GM10248 (cell line): ENCODE results near the gene NT5DC3.

Experiments
- CTCF ChIA-PET: fragments of 300-600 bp; sonication (Branson Sonifier 250); formaldehyde crosslinking; extraction: SDS; loops from one replicate; lab custom pipeline; 2021; ENCODE audit warnings: antibody characterized with exemption; lab: Yijun Ruan, JAX
- POLR2A ChIA-PET: fragments of 350-650 bp; sonication (Branson Sonifier 250); formaldehyde crosslinking; extraction: SDS; loops from one replicate; lab custom pipeline; 2020; ENCODE audit warnings: antibody characterized with exemption; lab: Yijun Ruan, JAX
- DNase-seq: peaks from one replicate; pipeline ENCODE4 v3.0.0; 2012; ENCODE audit errors: extremely low spot score
- TF ChIP-seq, protein P1 (sequence below): IDR thresholded peaks from 2 replicates; pipeline ENCODE4 v1.5.1; 2012; ENCODE audit warnings: mild to moderate bottlenecking, low read depth; ENCODE audit errors: extremely low read depth, missing control alignments, control extremely low read depth

NT5DC3 gene

DNA sequence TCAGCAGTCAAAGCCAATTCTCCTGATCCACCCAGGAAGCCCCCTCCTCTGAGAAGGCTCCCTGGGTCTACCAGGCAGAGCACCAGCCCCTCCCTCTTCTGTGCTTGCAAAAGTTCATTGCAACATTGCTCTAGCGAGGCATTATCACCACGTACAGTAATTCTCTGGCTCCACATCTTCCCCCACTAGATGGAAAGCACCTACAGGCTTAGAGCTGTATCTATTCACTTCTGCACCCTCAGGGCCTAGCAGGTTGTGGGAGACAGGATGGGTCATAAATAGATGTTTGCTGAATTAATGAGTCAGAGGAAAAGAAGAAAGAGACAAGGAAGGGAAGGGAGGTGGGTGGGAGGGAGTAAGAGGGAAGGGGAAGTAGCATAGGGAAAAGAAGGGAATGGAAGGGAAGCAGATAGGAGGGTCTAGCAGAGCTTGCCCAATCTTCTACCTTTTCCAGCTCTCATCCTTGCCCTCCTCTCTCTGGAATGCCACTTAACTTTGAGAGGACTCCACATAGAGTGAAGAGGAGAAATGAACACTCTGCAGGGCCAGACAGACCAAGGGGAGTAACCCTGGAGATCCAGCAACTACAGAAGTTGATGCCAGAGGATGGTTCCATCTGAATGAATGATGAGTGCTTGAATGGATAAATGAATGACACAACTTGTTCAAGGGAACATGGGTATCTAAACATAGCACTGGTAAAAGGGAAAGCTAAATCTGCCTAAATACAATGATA, 42.0 kb upstream of the NT5DC3 start:
- CTCF ChIA-PET: interaction anchor here (0.8 to 3.8 kb wide), 11 partner anchors 9 to 226 kb away, joined by 3 to 51 read pairs (median 6); partner anchors contain the start of genes HSP90B1 and TDG
- POLR2A ChIA-PET: interaction anchor here (0.6 to 0.8 kb wide), 2 partner anchors 92 to 214 kb away, joined by 3 to 5 read pairs; no protein-coding TSS in a partner anchor
- TF ChIP-seq, protein P1, sequence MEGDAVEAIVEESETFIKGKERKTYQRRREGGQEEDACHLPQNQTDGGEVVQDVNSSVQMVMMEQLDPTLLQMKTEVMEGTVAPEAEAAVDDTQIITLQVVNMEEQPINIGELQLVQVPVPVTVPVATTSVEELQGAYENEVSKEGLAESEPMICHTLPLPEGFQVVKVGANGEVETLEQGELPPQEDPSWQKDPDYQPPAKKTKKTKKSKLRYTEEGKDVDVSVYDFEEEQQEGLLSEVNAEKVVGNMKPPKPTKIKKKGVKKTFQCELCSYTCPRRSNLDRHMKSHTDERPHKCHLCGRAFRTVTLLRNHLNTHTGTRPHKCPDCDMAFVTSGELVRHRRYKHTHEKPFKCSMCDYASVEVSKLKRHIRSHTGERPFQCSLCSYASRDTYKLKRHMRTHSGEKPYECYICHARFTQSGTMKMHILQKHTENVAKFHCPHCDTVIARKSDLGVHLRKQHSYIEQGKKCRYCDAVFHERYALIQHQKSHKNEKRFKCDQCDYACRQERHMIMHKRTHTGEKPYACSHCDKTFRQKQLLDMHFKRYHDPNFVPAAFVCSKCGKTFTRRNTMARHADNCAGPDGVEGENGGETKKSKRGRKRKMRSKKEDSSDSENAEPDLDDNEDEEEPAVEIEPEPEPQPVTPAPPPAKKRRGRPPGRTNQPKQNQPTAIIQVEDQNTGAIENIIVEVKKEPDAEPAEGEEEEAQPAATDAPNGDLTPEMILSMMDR: no peak
- DNase-seq: no peak

DNA sequence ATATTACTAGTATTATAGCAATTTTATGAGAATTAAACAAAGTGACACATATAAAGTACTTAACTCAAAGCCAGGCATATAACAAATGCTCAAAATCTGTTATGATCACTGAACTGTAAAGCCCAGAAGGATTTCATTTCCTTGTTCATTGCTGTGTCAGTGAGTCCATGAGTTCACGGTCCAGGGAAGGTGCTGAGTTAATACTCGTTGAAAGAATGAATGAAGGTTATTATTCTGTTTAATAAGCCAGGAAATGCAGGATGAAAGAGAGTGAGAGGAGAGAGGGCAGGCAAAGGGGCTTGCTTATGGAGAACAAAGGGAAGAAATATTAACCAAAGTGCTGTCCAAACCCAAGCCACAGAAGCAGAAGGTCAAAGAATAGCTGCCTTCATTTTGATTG, 40.2 kb upstream of the NT5DC3 start:
- POLR2A ChIA-PET: no interaction called here
- TF ChIP-seq, protein P1: no peak
- CTCF ChIA-PET: interaction anchor here (1.2 to 3.8 kb wide), 4 partner anchors 17 to 227 kb away, joined by 4 to 51 read pairs (median 6); partner anchors contain the start of gene HSP90B1
- no peak for DNase-seq

DNA sequence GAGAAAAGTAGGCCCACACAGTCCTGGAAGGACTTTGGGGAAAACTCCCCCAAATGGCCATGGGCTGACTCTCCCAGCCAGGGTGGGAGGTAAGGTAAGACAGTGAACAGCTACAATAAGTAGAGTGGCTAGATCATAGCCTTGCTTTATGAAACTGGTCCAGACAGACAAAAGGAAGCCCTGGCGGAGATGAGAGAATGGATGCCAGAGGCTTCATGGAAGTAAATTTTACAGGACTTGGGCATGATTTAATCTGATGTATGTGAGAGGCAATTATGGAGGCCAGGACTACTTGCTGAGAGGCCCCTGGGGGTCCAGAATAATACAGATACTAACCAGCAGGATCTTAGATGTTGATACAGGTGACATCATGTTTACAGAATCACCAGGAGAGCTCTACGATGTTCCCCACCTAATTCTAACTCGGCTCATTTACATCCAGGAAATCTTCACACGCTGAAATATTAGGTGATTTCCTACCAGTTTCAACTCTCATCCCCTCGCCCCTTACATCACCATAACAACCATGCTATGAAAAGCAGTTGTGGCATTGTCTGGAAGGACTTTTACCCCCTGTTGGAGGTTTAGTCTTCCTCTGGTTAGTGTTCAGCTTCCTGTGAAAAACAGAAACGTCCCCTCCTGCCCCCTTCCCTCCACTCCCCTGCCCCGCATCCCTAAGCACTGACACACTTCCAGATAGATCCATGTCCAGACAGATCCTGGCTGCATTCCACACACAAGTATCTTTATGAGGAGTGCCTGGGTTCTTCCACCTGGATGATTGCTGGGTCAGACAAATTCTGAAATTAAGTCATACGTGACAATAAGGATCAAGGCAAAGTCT, 39.5 kb upstream of the NT5DC3 start:
- TF ChIP-seq, protein P1: no peak
- POLR2A ChIA-PET: interaction anchor here (1.3 kb wide), 1 partner anchor 45 kb away, joined by 3 read pairs; no protein-coding TSS in a partner anchor
- CTCF ChIA-PET: interaction anchor here (0.9 to 4.4 kb wide), 13 partner anchors 10 to 236 kb away, joined by 3 to 32 read pairs (median 4); partner anchors contain the start of gene HSP90B1
- DNase-seq: peak; percentile 35

DNA sequence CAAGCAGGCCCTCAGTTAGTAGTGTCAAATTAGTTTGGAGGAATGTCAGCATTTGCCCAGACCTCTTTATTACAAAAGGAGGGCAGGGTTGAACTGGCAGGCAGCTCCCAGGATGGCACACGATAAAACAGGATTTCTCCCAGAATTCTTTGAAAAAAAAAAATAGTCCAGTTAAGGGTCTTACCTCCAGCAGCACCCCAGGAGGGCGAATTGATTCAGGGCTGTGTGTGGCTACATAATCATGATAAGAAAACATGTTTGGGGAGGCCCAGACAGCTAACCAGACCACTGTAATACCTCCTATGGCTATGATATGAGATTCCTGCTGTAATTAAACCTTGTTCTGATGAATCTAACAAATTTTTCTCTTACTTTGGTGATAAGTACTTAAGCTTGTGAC, 38.8 kb upstream of the NT5DC3 start:
- CTCF ChIA-PET: interaction anchor here (0.9 to 4.4 kb wide), 12 partner anchors 11 to 236 kb away, joined by 3 to 32 read pairs (median 4); no protein-coding TSS in a partner anchor
- DNase-seq: no peak
- TF ChIP-seq, protein P1: no peak
- POLR2A ChIA-PET: interaction anchor here (1.3 kb wide), 1 partner anchor 46 kb away, joined by 3 read pairs; no protein-coding TSS in a partner anchor

DNA sequence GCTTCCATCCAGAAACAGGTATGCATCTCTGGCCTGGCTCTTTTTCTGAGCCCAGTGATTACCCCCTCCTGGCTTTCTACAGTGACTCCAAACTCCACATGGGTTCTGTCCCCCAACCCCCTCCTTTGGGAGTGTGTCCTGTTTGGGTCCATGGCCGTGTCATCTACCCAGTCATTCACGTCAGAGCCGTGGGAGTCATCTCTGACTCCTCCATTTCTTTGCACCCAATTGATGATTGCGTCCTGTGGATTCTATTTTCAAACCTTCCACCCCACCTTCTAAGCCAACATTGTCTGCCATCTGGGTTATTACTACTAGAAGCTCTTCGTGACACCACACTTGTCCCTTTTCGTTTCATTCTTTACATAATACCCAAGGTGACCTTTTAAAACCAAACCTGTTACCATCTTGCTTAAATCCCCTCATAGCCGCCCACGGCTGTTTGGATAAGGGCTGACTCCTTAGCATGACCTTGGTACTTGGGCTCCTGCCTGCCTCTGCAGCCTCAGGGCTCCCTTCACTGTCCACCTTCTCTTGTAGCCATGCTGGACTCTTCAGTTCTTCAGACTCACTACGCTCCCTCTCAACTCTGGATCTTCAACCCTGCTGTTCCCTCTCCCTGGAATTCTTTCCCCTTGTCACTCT, 38.1 kb upstream of the NT5DC3 start:
- TF ChIP-seq, protein P1: no peak
- ChIA-PET POLR2A (no interaction called here), CTCF (interaction anchor here (0.9 to 4.4 kb wide), 7 partner anchors 11 to 229 kb away, joined by 3 to 32 read pairs (median 5); no protein-coding TSS in a partner anchor)
- no peak for DNase-seq
